H9 (cell line): Measurements from ENCODE around the gene TPGS1. TPM values are rescaled to one million over a fixed set of nuclear protein-coding genes. Genes with fewer than 3 reads are reported as not detected.

Experiments used
- DNase-seq: peaks from one replicate; pipeline ENCODE4 v3.0.0-alpha.2; 2017
- H2AFZ ChIP-seq: one replicate; pipeline ENCODE4 v1.6.1; 2013; ENCODE audit warnings: mild to moderate bottlenecking, low read length, control low read depth, moderate library complexity
- H2AK5ac ChIP-seq: 2 replicates; pipeline ENCODE4 v1.6.1; 2013; ENCODE audit warnings: low read length, control low read depth, mixed read lengths; ENCODE audit not compliant: insufficient read length
- H2BK120ac ChIP-seq: one replicate; pipeline ENCODE4 v1.6.1; 2013; ENCODE audit warnings: low read depth, mild to moderate bottlenecking, low read length, control low read depth, inconsistent platforms; ENCODE audit not compliant: poor library complexity, severe bottlenecking
- H2BK12ac ChIP-seq: 2 replicates; pipeline ENCODE4 v1.6.1; 2013; ENCODE audit warnings: low read length, control low read depth, mixed read lengths, low read depth; ENCODE audit not compliant: insufficient read length
- H2BK15ac ChIP-seq: 2 replicates; pipeline ENCODE4 v1.6.1; 2013; ENCODE audit warnings: low read depth, low read length, control low read depth
- H2BK20ac ChIP-seq: one replicate; pipeline ENCODE4 v1.6.1; 2013; ENCODE audit warnings: low read depth, mild to moderate bottlenecking, low read length, control low read depth, inconsistent platforms; ENCODE audit not compliant: poor library complexity, severe bottlenecking
- H2BK5ac ChIP-seq: 2 replicates; pipeline ENCODE4 v1.6.1; 2013; ENCODE audit warnings: low read length, control low read depth, mixed read lengths; ENCODE audit not compliant: insufficient read length
- H3K14ac ChIP-seq: 2 replicates; pipeline ENCODE4 v1.6.1; 2013; ENCODE audit warnings: low read length, control low read depth; ENCODE audit not compliant: insufficient read depth
- H3K18ac ChIP-seq: 2 replicates; pipeline ENCODE4 v1.6.1; 2013; ENCODE audit warnings: low read depth, mild to moderate bottlenecking, mixed read lengths, low read length, control low read depth; ENCODE audit not compliant: insufficient read length
- H3K23ac ChIP-seq: 2 replicates; pipeline ENCODE4 v1.6.1; 2013; ENCODE audit warnings: low read length, control low read depth, mixed read lengths, low read depth; ENCODE audit not compliant: insufficient read length
- H3K23me2 ChIP-seq: 2 replicates; pipeline ENCODE4 v1.6.1; 2013; ENCODE audit warnings: low read depth, mild to moderate bottlenecking, mixed read lengths, low read length, control low read depth; ENCODE audit not compliant: insufficient read length, poor library complexity, severe bottlenecking
- H3K27ac ChIP-seq: 2 replicates; pipeline ENCODE4 v1.5.1; 2013; ENCODE audit warnings: low read length, control low read depth, mixed read lengths, low read depth; ENCODE audit not compliant: insufficient read length
- H3K27me3 ChIP-seq: 2 replicates; pipeline ENCODE4 v1.6.1; 2013; ENCODE audit warnings: low read length, control low read depth, inconsistent platforms; ENCODE audit not compliant: insufficient read depth
- H3K4ac ChIP-seq: 2 replicates; pipeline ENCODE4 v1.6.1; 2013; ENCODE audit warnings: low read depth, mild to moderate bottlenecking, control low read depth, inconsistent platforms, low read length, moderate library complexity
- H3K4me1 ChIP-seq: 2 replicates; pipeline ENCODE4 v1.6.1; 2013; ENCODE audit warnings: low read length, control low read depth, inconsistent platforms; ENCODE audit not compliant: insufficient read depth
- H3K4me2 ChIP-seq: 2 replicates; pipeline ENCODE4 v1.6.1; 2013; ENCODE audit warnings: low read length, control low read depth, mixed read lengths; ENCODE audit not compliant: insufficient read length, insufficient read depth
- H3K56ac ChIP-seq: 2 replicates; pipeline ENCODE4 v1.6.1; 2013; ENCODE audit warnings: low read depth, mild to moderate bottlenecking, mixed read lengths, low read length, control low read depth; ENCODE audit not compliant: insufficient read length
- H3K79me1 ChIP-seq: 2 replicates; pipeline ENCODE4 v1.6.1; 2013; ENCODE audit warnings: low read depth, mild to moderate bottlenecking, moderate library complexity, low read length, control low read depth, inconsistent platforms; ENCODE audit not compliant: insufficient read depth, poor library complexity, severe bottlenecking
- H3K79me2 ChIP-seq: 2 replicates; pipeline ENCODE4 v1.6.1; 2013; ENCODE audit warnings: low read length, control low read depth, inconsistent platforms; ENCODE audit not compliant: insufficient read depth
- H3K9ac ChIP-seq: 2 replicates; pipeline ENCODE4 v1.6.1; 2013; ENCODE audit warnings: low read length, control low read depth, mixed read lengths; ENCODE audit not compliant: insufficient read length; ENCODE audit errors: extremely low read depth
- H3K9me3 ChIP-seq: one replicate; pipeline ENCODE4 v1.6.1; 2013; ENCODE audit warnings: low read depth, low read length, inconsistent platforms; ENCODE audit not compliant: control insufficient read depth
- H3T11ph ChIP-seq: one replicate; pipeline ENCODE4 v1.6.1; 2013; ENCODE audit warnings: mild to moderate bottlenecking, low read length, control low read depth, inconsistent platforms
- H4K20me1 ChIP-seq: one replicate; pipeline ENCODE4 v1.6.1; 2013; ENCODE audit not compliant: control insufficient read depth, insufficient read length, insufficient read depth
- H4K5ac ChIP-seq: 2 replicates; pipeline ENCODE4 v1.6.1; 2013; ENCODE audit warnings: low read depth, mild to moderate bottlenecking, mixed read lengths, low read length, control low read depth; ENCODE audit not compliant: insufficient read length
- H4K8ac ChIP-seq: replicated peaks from 2 replicates; pipeline ENCODE4 v1.6.1; 2013; ENCODE audit warnings: low read length, control low read depth, mixed read lengths, low read depth; ENCODE audit not compliant: insufficient read length
- H4K91ac ChIP-seq: 2 replicates; pipeline ENCODE4 v1.6.1; 2013; ENCODE audit warnings: low read depth, mild to moderate bottlenecking, moderate library complexity, mixed read lengths, low read length, control low read depth; ENCODE audit not compliant: insufficient read length
- H3K27ac Mint-ChIP-seq, 3 experiments: 2 replicates in 2 of 3; 3 replicates in 1 of 3; pipeline ENCODE4 v1.8.0; 2020 to 2021; ENCODE audit warnings: mixed read lengths in 3 of 3, mild to moderate bottlenecking in 1 of 3, moderate library complexity in 1 of 3
- H3K27me3 Mint-ChIP-seq: 2 replicates; pipeline ENCODE4 v1.8.0; 2021; ENCODE audit warnings: low read depth, mild to moderate bottlenecking, moderate library complexity, mixed read lengths
- H3K36me3 Mint-ChIP-seq, 3 experiments: 2 replicates in 2 of 3; 3 replicates in 1 of 3; pipeline ENCODE4 v1.8.0; 2020 to 2021; ENCODE audit warnings: low read depth in 3 of 3, mixed read lengths in 3 of 3; ENCODE audit not compliant: insufficient read depth in 1 of 3
- H3K4me1 Mint-ChIP-seq, 2 experiments: 2 replicates each; pipeline ENCODE4 v1.8.0; 2020; ENCODE audit warnings: mixed read lengths in 2 of 2
- H3K4me3 Mint-ChIP-seq, 2 experiments: 2 replicates in 1 of 2; 3 replicates in 1 of 2; pipeline ENCODE4 v1.8.0; 2020 to 2021; ENCODE audit warnings: mild to moderate bottlenecking in 2 of 2, mixed read lengths in 2 of 2, moderate library complexity in 1 of 2
- H3K9me3 Mint-ChIP-seq, 2 experiments: 2 replicates in 1 of 2; 3 replicates in 1 of 2; pipeline ENCODE4 v1.8.0; 2020; ENCODE audit warnings: mild to moderate bottlenecking in 2 of 2, mixed read lengths in 2 of 2, moderate library complexity in 1 of 2
- WGBS: extraction: QIAGEN DNeasy Blood & Tissue Kit; methylation state at CpG from one replicate; pipeline ENCODE4 v1.1.7; 2013; ENCODE audit warnings: missing lambda C conversion rate, low lambda C conversion rate, mixed read lengths; ENCODE audit not compliant: insufficient read length; ENCODE audit errors: extremely low coverage; 5-methylcytosine and 5-hydroxymethylcytosine counted together
- total RNA-seq: library from RNA; stranded (reverse); gene quantifications from 2 replicates; pipeline ENCODE4 v1.2.1, GENCODE V29; 2021
- TF ChIP-seq, protein P1 (sequence below): fragments of 200-600 bp; sonication (generic); conservative IDR thresholded peaks from 3 replicates; pipeline ENCODE4 v1.8.0; 2021; ENCODE audit warnings: antibody characterized with exemption, mild to moderate bottlenecking

Gene TPGS1
- total RNA-seq, 1 experiment from 2014 or later: 7.4 TPM

DNA sequence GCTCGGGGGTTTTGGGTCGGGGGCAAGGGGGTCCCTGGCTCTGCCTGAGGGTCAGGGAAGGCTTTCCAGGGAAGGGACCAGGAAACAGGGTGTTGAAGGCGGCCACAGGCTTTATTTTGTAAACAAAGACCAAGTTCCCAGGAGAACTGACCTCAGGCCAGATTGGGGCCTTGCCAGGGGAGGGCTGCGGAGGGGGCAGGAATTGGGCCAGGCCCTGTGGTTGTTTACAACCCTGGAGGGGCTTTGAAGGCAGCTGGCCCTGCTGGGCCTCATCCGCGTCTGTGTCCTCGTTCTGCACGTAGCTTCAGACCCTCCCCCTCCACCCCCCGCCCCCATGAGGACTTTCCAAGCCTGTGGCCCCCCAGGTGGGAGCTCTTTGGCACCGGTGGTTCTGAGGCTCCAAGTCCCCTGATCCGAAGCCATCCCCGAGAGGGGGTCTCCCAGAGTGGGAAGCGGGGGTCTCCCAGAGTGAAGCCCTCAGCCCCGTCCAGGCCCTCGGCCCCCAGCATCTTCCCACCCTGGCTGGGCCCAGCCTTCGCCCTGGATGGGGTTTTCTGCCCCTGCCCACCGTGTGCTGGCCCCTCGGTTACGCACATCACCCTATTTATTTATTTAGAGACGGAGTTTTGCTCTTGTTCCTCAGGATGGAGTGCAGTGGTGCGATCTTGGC is 51.6 kb downstream of the TPGS1 start:
- no peak overlapping the region for H3K4me2 ChIP-seq
- no peak overlapping the region for H3T11ph ChIP-seq
- no peaks in the 10 kb centered on the region for H3K27me3 ChIP-seq
- no peaks in the 10 kb centered on the region for H3K23me2 ChIP-seq
- no peak overlapping the region for H3K9ac ChIP-seq
- Mint-ChIP-seq H3K27me3 (peaks cover 19% of the 10 kb centered on the region), H3K9me3 (peaks cover 16 to 21% of the 10 kb centered on the region in 2 experiments; a peak in 4 of 5 replicates), H3K36me3 (peaks cover 9 to 12% (median 9%) of the 10 kb centered on the region in 3 experiments; a peak in 6 of 7 replicates), H3K4me3 (no peak overlapping the region), H3K4me1 (peaks cover 15 to 16% of the 10 kb centered on the region in 2 experiments), H3K27ac (no peak overlapping the region)
- H2AFZ ChIP-seq: no peak overlapping the region
- no peak overlapping the region for H3K14ac ChIP-seq
- H2BK20ac ChIP-seq: no peak overlapping the region
- no peak overlapping the region for H2BK15ac ChIP-seq
- H2BK120ac ChIP-seq: no peak overlapping the region
- no peak overlapping the region for H4K5ac ChIP-seq
- H3K4me1 ChIP-seq: no peaks in the 10 kb centered on the region; the same call in 1 of the 2 replicates
- no peak overlapping the region for H4K8ac ChIP-seq
- H3K9me3 ChIP-seq: no peaks in the 10 kb centered on the region
- no peak overlapping the region for H3K27ac ChIP-seq
- DNase-seq: no peak
- H3K18ac ChIP-seq: no peak overlapping the region
- H3K56ac ChIP-seq: no peak overlapping the region
- no peak overlapping the region for H2AK5ac ChIP-seq
- TF ChIP-seq, protein P1, sequence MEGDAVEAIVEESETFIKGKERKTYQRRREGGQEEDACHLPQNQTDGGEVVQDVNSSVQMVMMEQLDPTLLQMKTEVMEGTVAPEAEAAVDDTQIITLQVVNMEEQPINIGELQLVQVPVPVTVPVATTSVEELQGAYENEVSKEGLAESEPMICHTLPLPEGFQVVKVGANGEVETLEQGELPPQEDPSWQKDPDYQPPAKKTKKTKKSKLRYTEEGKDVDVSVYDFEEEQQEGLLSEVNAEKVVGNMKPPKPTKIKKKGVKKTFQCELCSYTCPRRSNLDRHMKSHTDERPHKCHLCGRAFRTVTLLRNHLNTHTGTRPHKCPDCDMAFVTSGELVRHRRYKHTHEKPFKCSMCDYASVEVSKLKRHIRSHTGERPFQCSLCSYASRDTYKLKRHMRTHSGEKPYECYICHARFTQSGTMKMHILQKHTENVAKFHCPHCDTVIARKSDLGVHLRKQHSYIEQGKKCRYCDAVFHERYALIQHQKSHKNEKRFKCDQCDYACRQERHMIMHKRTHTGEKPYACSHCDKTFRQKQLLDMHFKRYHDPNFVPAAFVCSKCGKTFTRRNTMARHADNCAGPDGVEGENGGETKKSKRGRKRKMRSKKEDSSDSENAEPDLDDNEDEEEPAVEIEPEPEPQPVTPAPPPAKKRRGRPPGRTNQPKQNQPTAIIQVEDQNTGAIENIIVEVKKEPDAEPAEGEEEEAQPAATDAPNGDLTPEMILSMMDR: no peak
- no peak overlapping the region for H3K23ac ChIP-seq
- no peaks in the 10 kb centered on the region for H4K20me1 ChIP-seq
- no peaks in the 10 kb centered on the region for H3K79me2 ChIP-seq
- H3K4ac ChIP-seq: no peak overlapping the region
- H4K91ac ChIP-seq: no peak overlapping the region
- no peaks in the 10 kb centered on the region for H3K79me1 ChIP-seq
- H2BK12ac ChIP-seq: no peak overlapping the region
- no peak overlapping the region for H2BK5ac ChIP-seq
- no CpG with 5 or more reads among the region's 21 CpGs for WGBS
